KG1 (cell line): ENCODE data around the gene CLHC1.
"Not testable (repeated sequence)": the region's sequence is repeated elsewhere in the genome, so short reads cannot be mapped to it uniquely, and the experiment has no call there.

Source experiments
- DNase-seq: peaks from one replicate; lab custom pipeline; 2025; lab: John Stamatoyannopoulos, UW

The CLHC1 gene

GRCh38 chr2:55134316-55134706 lies 97.8 kb downstream of the CLHC1 start:
- no peak for DNase-seq

GRCh38 chr2:55133467-55134315 lies 98.4 kb downstream of the CLHC1 start:
- DNase-seq, result no peak

GRCh38 chr2:55130849-55131248 lies 101.2 kb downstream of the CLHC1 start:
- no peak for DNase-seq

GRCh38 chr2:55126643-55127042 lies 105.5 kb downstream of the CLHC1 start:
- not testable (repeated sequence) for DNase-seq
